GM18499 (cell line): ENCODE measurements around the gene AMMECR1.

Experiments used
- ATAC-seq: cut with Tn5 transposase; IDR thresholded peaks from one replicate; pipeline ENCODE4 v1.9.1; 2021; ENCODE audit warnings: moderate number of reproducible peaks; ENCODE audit not compliant: insufficient read depth, unreplicated experiment

Gene AMMECR1

GRCh38 chrX:110315551-110315950 lies 2.3 kb downstream of the AMMECR1 start:
- no peak for ATAC-seq

- no peak for ATAC-seq
These were observed 6.3 kb downstream of the AMMECR1 start for GRCh38 chrX:110311437-110312230.

- ATAC-seq, result peak; percentile 76
These were observed 7.0 kb downstream of the AMMECR1 start for GRCh38 chrX:110310896-110311295.

- ATAC-seq, result no peak
These were observed 7.7 kb downstream of the AMMECR1 start for GRCh38 chrX:110310000-110310790.

GRCh38 chrX:110308220-110308619 lies 9.7 kb downstream of the AMMECR1 start:
- ATAC-seq, result no peak

- no peak for ATAC-seq
These were observed 13.0 kb downstream of the AMMECR1 start for GRCh38 chrX:110304884-110305283.

GRCh38 chrX:110304371-110304770 lies 13.5 kb downstream of the AMMECR1 start:
- ATAC-seq, result no peak

GRCh38 chrX:110302975-110303374 lies 14.9 kb downstream of the AMMECR1 start:
- no peak for ATAC-seq

GRCh38 chrX:110301194-110301593 lies 16.7 kb downstream of the AMMECR1 start:
- ATAC-seq, result no peak

GRCh38 chrX:110294087-110294486 lies 23.8 kb downstream of the AMMECR1 start:
- ATAC-seq, result no peak

GRCh38 chrX:110293658-110294057 lies 24.2 kb downstream of the AMMECR1 start:
- ATAC-seq, result no peak

- no peak for ATAC-seq
These were observed 30.3 kb downstream of the AMMECR1 start for GRCh38 chrX:110287605-110288004.

GRCh38 chrX:110286106-110286505 lies 31.8 kb downstream of the AMMECR1 start:
- no peak for ATAC-seq

GRCh38 chrX:110284159-110284558 lies 33.7 kb downstream of the AMMECR1 start:
- ATAC-seq, result no peak

GRCh38 chrX:110282922-110283321 lies 35.0 kb downstream of the AMMECR1 start:
- ATAC-seq, result no peak

- no peak for ATAC-seq
These were observed 36.5 kb downstream of the AMMECR1 start for GRCh38 chrX:110281377-110281776.

GRCh38 chrX:110280954-110281353 lies 36.9 kb downstream of the AMMECR1 start:
- no peak for ATAC-seq

GRCh38 chrX:110277609-110278008 lies 40.3 kb downstream of the AMMECR1 start:
- no peak for ATAC-seq

- peak; percentile 93 for ATAC-seq
These were observed 41.1 kb downstream of the AMMECR1 start for GRCh38 chrX:110276778-110277177.

- no peak for ATAC-seq
These were observed 49.0 kb downstream of the AMMECR1 start for GRCh38 chrX:110268886-110269285.

- ATAC-seq, result no peak
These were observed 49.5 kb downstream of the AMMECR1 start for GRCh38 chrX:110268395-110268794.

- no peak for ATAC-seq
These were observed 50.0 kb downstream of the AMMECR1 start for GRCh38 chrX:110267874-110268273.
